Gastroesophageal sphincter (tissue), 3 donors: ENCODE data around the gene SUCLG2.

ENCODE experiments used
- POLR2A ChIP-seq, 2 donors: fragments of 450-650 bp; IDR thresholded peaks; one replicate each; pipeline ENCODE4 v1.6.1; 2017; ENCODE audit warnings: antibody characterized with exemption in 2 of 2, mild to moderate bottlenecking in 2 of 2, moderate library complexity in 1 of 2
- TF ChIP-seq, protein P1 (sequence below), 4 experiments: fragments of 200-600 bp in 2 of 4; fragments of 450-650 bp in 2 of 4; sonication (generic) in 1 of 4; IDR thresholded peaks; one replicate each; pipeline ENCODE4 v1.5.1; 2017 to 2019; ENCODE audit warnings: antibody characterized with exemption in 4 of 4, mild to moderate bottlenecking in 2 of 4, moderate library complexity in 2 of 4

- TF ChIP-seq, protein P1, sequence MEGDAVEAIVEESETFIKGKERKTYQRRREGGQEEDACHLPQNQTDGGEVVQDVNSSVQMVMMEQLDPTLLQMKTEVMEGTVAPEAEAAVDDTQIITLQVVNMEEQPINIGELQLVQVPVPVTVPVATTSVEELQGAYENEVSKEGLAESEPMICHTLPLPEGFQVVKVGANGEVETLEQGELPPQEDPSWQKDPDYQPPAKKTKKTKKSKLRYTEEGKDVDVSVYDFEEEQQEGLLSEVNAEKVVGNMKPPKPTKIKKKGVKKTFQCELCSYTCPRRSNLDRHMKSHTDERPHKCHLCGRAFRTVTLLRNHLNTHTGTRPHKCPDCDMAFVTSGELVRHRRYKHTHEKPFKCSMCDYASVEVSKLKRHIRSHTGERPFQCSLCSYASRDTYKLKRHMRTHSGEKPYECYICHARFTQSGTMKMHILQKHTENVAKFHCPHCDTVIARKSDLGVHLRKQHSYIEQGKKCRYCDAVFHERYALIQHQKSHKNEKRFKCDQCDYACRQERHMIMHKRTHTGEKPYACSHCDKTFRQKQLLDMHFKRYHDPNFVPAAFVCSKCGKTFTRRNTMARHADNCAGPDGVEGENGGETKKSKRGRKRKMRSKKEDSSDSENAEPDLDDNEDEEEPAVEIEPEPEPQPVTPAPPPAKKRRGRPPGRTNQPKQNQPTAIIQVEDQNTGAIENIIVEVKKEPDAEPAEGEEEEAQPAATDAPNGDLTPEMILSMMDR (IDR thresholded peaks at IDR 0.05), result no peak
- TF ChIP-seq POLR2A (IDR thresholded peaks at IDR 0.05), result no peak
These were observed 235.8 kb downstream of the SUCLG2 start for GRCh38 chr3:67418426-67419217.
